ENCODE data around the gene WDR27.

DNA sequence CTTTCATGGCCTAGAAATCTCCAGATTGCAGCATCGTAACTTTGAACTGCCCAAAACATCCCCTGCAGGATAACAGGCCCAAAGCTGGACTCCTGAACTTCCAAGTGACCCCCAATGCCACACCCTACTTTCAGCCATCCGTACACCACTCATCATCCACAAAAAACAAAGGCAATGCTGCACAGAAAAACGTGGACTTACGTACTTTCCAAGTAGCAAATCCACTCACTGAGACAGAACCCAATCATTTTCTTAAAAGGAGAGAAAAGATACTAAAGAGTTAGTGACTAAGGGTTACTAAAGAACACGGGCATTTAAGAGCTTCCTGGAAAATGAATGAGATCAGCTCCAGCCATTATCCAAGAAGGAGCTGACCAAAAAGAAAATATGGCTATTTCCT lies 211.0 kb downstream of the WDR27 start:
- TF ChIP-seq POLR2AphosphoS5 (IDR thresholded peaks at IDR 0.05; ENCODE audit: low read length), result no peak
- TF ChIP-seq EP300 (IDR thresholded peaks at IDR 0.05; ENCODE audit: borderline replicate concordance in 1 of 2, control insufficient read depth in 1 of 2, low read depth in 2 of 2, low read length in 2 of 2), result no peak
- no peak for TF ChIP-seq JUNB (IDR thresholded peaks at IDR 0.05)
- no peak for TF ChIP-seq POLR2A (IDR thresholded peaks at IDR 0.05; ENCODE audit: low read depth, low read length)
- TF ChIP-seq SMAD1 (IDR thresholded peaks at IDR 0.05; ENCODE audit: low read depth, partially characterized antibody), result no peak
- no peak for TF ChIP-seq IRF5 (IDR thresholded peaks at IDR 0.05; ENCODE audit: borderline replicate concordance)
- no peak for TF ChIP-seq SREBF1 (IDR thresholded peaks at IDR 0.05; ENCODE audit: low read length)
- TF ChIP-seq RAD21 (IDR thresholded peaks at IDR 0.05; ENCODE audit: insufficient read depth, low read depth, low read length), result no peak
